Activated CD4-positive, alpha-beta T cell treated with anti-CD3 and anti-CD28 coated beads for 24 hours (primary cell): ENCODE results near the gene ADARB2.

Experiments used
- DNase-seq, 2 donors: peaks; one replicate each; pipeline ENCODE4 v3.0.0-alpha.2; 2020; ENCODE audit warnings: low read depth in 2 of 2

ADARB2 gene

DNA sequence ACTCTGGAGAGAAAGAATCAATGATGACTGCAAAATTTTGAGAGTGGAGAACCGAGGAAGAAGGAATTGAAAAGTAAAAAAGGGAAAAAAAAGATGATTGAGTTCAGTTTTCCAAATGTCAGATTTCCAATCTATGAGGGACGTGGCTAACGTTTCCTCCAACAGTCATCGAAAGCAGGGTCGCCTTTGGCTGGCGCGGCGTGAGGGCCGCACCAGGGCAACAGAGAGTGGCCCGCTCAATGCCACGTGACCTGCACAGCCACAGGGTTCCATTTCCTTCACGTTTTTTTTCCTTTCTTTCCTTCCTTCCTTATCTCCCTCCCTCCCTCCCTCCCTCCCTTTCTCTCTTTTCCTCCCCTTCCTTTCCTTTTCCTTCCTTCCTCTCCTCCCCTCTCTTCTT, 579.3 kb downstream of the ADARB2 start:
- no peak for DNase-seq

DNA sequence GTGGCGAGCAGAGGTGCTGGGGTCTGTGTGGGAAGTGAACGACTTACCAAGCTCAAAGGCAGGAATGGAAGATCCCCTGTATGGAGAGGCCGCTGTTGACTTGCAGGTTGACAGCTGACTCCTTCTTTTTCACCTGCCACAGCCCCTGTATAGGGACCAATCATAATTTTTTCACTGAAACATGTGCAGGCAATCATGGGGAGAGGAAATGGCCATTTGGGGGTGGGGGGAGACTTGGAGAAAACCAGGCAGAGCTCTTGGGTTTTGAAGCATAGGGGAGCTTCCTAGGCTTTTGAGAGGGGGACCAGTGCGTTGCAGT, 579.8 kb downstream of the ADARB2 start:
- DNase-seq, result no peak

DNA sequence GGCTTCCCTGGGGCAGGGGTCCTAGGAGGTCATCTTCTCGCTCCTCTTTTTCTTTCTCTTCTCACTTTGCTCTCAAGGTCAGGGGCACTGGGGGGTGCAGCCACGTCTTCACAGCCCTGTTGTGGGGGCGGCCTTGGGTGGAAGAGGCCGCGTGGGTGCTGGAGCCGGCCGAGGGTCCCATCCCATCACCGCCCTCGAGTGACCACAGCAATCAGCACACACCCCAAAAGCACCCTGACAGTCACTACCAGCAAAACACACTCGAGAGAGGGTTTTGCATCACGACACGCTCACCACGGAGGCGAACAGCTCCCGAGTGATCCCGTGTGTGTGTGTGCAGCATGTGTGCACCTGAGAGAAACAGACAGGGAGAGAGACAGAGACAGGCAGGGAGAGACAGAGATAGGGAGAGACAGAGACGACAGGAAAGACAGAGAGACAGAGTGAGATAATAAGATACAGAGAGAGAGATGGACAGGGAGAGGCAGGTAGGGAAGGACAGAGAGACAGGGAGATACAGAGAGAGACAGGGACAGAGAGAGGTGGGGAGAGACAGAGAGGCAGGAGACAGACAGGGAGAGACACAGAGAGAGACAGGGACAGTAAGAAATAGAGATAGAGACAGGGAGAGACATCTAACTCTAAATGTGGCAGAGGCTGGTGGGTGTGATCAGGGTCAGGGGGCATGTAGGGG, 580.3 kb downstream of the ADARB2 start:
- no peak for DNase-seq

DNA sequence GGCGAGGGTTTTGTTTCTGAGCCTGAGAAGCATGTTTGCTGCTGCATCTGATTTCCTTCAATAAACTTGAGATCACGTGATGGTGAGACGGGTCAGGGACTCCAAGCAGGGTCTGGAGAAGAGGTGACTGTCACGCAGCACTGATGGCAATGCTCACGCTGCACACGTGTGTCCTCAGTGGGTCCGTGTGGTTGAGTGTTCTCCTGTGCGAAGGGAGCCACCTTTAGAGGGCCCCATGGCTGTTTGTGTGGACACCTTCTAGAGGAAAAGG, 580.8 kb downstream of the ADARB2 start:
- DNase-seq, result no peak

DNA sequence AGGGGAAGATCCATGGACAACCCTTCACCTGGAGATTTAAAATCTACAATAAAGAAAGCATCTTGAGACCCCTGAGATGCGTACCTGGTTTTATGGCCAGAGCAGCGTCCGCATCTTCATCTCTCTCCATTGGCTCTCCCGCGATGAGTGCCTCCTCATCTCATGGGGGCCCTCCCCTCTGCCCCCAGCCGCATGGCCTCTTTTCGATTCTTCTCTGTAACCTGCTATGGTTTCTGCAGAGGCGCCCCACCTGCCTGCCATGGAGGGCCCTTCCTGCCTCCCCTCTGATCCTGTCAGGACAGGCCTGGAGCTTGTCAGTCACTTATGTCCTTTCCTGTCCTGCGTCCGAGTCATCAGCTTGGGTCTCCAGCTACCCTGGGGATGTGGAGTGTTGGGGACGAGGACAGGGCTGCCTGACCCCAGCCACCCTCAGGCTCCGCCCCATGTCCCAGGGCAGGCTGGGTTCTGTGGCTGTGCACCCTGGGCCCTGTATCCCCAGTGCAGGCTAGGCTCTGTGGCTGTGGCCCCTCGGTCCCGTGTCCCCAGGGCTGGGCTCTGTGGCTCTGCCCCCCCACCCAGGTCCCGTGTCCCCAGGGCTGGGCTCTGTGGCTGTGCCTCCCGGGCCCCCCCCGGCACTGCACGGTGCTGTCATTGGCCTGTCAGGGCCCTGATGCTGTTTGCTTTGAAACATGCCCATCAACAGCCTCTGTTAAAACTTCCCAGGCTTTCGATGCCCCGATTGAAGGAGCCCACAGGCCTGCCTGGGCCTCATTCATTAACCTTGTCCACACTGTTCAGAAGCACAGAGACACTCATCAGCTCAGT, 581.3 kb downstream of the ADARB2 start:
- DNase-seq, result no peak

DNA sequence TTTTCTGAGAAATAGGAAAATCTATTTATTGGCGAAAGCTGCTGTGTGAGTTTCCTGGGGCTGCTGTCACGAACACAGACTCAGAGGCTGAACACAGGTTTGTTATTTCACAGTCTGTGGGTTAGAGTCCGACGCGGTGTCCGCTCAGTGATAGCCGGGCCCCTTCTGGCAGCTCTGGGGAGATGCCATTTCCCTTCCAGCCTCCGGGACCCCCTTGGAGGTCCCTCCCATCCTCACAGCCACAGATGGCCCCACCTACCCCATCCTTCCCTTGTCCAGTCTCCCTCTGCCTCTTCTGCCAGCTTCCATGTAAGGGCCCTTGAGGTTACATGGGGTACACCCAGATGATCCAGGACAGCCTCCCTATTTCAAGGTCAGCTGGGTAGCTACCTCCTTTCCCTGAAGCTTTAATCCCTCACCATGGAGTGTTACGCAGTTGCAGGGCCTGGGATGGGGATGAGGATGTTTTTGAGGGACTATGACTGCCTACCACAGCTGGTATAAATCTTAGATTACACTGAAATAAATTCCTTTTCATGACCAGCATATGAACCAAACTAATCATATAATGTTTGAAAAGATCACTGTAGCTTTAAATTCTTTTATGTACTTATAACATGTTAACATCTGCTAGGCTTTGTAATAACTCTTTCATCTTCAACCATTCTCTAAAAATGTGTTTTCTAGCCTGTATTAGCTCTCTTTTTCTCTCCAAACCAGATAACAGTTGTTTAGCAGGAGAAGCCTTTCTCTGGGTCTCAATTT, 582.6 kb downstream of the ADARB2 start:
- DNase-seq, result no peak

DNA sequence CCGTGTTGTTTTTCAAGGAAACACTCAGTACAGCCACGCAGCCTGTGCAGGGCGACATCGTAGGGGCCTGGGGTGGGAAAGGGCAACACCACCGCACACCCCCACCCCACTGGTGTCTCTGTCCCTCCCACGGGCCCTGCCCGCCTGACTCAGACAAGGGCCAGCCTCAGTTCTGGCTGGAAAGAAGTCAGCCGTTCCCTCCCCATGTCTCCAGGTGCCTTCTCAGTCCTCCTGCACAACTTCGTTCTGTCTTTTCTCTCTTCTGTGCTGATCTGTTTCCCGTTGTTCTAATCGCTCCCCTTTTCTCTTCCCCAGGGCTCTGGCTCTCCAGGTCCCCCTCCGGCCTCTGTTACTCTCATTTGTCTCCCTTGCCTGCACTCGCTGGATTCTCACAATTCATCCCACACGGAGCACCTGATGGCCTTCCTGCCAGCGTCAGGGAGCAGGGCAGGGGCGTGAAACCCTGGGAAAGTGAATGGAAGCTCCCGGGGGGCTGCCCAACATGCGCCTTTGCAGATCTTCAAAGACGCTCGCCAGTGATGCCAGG, 583.4 kb downstream of the ADARB2 start:
- DNase-seq, result no peak

DNA sequence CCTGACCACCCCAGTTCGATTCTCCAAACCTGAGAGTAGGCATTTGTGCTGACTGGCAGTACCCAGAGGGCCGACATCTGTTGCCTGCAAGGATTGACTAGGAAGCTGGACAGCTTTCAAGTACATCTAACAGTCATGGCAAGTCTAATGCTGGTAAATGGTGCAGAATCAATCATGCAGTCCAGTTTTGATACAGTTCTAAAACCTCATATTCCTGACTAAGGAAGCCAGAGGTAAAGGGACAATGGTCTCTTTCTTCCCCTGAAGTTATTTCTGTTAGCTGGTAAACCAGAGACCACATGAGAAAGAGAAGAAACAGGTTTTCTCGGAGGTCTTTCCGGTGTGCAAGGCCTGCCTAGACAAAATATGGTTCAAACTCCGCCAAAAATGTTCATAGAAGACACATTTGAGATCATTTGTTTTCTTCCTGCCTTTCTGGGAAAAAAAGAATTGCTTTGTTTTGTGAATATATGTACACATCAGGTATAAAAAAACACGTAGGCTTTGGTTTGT, 584.0 kb downstream of the ADARB2 start:
- no peak for DNase-seq

DNA sequence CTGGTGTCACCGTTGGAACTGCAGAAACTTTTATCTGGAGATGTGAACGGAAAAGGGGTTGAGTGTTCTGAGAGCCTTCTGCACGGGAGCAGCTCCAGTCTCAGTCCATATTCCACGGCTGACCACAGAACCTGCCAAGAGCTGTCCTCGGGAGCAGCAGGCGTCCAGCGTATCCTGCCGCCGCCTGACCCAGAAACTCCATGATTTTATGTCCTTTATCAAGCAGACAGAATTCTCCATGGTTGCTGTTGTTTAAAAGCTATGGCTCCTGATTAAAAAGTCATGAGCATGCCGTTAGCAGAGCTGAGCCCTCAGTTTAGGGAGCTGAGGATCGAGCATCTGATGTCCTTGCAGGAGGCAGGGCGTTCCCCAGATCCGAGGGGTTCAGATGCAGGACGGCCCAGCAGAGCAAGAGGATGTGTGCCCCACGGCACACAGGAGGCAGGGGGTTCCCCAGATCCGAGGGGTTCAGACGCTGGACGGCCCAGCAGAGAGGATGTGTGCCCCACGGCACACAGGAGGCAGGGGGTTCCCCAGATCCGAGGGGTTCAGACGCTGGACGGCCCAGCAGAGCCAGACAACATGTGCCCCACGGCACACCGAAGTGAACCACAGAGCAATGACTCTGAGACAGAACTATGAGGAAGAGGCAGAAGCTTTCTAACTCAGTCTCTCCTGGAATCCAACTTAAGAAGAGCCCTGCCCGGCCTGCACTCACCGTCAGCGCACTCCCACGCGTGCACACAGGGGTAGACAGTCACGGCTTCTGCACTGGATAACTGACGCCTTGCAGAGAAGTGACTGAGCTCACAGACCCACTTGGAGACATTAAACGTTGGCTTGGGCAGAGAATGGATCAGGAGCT, 584.7 kb downstream of the ADARB2 start:
- no peak for DNase-seq

DNA sequence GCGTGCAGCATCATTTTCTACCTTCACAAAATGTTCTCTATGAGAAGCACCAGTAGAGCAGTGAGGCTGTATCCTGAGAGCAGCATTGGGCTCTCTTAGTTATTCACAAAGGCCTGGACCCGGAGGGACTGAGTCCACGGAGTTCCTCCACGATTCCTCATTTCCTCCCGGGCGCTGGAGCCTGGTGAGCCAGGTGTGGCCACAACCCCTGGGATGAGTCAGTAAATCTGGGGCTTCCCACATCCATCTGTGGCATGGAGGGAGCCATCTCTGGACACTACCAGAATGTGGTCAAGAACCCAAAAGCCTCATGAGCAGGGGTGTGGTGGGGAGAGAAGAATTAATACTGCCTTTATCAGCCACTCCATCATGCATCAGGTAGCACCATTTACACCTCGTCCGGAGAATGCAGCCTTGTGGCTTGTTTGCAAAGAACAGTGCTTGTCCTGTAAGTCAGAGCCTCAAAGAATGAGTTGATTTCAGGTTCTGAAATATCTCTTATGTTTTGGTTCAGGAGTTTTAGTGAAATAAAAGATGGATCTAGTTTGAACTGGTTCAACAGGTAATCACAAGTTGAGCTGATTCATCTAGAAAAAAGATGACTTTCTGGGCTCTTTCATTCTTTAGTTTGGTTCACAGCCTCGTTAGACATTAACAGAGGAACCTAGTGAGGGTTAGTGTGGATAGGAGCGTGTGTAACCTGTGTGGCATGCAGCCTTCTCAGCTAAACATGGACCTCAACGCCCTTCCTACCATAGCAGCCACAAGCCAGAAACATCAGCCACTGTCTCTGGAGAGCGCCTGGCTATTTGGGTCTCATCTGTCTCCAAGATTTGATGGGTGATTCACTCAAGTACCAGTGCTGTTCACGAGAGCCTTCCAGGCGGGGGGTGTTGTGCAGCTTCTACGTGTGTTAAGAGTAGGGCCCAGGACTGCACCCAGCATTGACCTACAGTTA, 586.0 kb downstream of the ADARB2 start:
- no peak for DNase-seq

DNA sequence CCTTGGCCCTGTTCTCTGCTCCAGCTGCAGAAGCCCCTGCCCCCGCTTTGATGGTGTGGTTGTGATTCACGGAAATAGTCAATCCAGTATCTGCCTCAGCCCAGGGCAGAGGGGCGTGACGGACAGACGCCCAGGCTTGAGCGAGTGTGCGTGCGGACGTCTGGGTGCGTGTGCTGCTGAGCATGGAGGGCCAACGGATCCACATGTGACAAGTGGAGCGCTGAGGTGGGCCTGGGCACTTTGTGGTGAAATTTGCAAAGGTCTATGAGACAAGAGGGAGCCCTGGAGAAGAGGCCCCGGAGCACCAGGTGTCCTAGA, 586.7 kb downstream of the ADARB2 start:
- no peak for DNase-seq

DNA sequence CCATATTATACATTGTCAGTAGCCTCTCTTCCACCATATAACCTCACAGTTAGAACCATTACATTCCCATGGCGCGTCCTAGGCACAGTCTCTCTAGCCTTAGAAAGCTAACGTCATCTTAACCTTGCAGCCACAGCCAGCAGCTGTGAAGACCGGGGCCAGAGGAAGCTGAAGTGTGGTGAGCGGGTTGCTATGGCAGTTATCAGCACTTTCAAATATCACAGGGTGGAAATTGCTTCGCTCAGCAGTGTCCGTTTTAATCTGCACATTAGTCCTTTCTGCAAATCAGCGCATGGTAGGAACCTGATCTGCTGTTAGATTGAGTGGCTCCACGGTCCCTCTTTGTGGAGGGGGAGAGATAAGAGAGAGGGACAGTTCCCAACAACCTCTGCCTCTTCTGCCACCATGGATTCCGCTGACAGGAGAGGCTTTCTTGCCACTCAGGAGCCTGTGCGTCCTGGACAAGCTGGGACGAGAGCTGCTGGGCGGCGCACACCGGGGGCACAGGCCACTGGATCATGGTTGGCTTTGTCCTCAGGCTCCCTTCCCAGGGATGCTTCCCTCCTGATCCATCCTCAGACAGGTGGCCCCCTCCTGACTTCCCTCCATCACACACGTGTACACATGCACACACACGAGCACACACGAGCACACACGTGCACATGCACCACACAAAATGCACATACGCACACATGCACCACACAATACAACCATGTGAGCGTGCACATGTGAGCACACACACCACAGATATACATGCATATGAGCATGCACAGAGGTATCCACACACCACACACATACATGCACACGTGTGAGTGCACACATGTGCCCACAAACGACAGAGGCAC, 587.3 kb downstream of the ADARB2 start:
- no peak for DNase-seq

DNA sequence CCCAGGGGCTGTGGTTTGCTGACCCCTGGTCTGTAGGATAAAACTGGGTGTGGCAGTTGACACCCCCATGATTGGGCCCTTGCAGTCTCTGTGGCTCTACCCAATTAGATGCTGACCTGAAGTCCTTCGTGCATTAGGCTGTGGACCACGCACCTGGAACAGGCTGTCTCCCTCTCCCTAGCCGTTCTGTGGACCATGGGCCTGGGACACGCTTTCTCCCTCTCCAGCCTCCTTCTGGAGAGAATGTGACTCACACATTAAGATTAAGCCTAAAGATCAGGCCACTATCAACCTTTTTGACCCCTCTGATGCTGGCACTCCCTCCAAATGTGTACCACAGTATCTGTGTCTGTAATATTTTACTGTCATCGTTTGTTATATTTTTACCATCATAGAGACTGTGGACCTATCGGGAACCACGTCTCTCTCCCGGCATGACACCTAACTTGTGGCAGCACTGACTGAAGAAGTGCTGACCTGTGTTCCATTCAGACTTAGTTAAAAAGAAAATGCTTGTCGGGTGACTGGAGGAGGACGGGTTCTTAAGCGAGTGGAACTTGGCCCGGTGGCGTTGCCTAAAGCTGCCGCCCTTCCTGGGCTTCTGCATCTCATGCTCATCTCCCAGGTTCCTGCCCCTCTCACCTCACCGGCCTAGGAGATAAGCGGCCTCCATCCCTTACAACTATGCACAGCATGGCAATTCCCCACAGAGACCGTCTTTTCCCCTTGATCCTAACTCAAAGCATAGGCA, 588.3 kb downstream of the ADARB2 start:
- no peak for DNase-seq

DNA sequence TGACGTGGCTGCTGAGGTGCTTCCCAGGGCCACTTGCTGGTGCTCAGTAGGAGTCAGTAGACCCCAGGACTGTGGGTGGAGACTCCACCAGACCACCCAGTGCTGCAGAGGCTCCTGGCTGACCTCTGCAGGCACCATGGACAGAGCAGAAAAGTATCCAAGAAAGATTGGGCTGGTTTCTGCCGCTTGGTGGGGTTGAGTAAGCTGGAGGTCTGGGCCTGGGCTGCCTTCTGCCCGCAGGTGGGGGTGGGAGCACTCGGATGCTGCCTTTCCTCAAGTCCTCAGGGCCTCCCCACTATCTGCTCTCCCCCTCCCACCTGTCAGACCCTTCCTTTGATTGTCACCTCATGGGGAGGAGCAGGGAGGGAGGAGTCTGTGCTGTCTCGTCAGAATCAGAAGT, 589.5 kb downstream of the ADARB2 start:
- no peak for DNase-seq

DNA sequence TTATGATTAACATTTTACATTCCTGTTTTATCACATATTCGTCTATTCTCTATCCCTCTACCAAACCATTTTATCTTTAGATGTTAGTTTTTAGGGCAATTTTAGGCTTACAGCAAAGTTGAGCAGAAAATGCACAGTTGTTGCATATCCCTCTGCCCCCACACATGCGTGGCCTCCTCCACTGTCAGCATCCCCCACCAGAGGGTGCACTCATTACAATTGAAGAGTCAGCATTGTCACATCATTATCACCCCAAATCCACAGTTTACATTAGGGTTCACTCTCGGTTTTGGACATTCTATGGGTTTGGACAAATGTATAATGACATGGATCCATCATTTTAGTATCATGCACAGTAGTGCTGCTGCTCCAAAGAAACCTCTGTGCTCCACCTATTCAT, 594.7 kb downstream of the ADARB2 start:
- no peak for DNase-seq

DNA sequence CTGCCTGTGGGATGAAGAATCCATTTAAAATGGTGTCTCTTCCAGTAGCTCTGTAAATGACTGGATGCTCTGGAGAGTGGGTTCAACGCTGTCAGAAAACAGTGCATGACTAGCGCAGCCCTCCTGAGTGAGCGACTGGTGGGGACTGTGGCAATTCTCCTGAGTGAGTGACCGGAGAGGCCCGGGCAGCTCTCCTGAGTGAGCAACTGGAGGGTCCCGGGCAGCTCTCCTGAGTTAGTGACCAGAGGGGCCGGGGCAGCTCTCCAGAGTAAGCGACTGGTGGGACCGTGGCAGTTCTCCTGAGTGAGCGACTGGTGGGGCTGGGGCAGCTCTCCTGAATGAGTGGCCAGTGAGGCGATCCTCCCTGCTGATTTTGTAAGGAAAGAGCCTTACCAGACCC, 595.6 kb downstream of the ADARB2 start:
- no peak for DNase-seq

DNA sequence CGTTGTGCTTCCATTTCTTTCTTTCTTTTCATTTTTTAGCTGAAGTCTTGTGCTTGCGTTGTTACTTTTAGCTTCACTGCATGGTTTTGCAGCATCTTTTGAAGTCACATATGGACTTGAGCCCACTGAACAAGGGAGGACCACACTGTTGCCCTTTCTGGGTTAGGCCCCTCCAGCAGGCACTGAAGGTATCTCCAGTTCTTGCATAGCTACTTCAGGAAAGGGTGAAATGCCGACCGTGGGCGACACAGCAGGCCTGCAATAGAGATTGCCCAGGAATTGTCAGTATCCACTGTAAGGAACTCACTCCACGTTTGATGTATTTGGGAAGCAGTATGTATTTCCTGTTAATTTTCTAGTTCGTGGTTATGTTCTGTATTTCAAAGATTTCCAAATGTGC, 596.1 kb downstream of the ADARB2 start:
- no peak for DNase-seq

DNA sequence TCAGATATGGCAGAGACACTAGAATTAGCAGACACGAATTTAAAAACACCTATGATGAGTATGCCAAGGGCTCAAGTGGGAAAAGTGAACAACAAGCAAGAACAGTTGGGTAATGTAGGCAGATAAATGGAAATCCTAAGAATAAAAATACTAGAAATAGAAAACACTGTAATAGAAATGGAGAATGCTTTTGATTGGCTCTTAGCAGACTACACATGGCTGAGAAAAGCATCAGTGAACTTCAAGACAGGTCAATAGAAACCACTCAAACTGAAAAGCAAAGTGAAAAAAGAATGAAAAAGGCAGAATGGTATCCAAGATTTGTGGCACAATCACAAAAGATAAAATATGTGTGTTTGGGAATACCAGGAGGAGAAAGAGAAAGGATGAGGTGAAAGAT, 598.8 kb downstream of the ADARB2 start:
- no peak for DNase-seq
